Measurements from ENCODE around the gene VEGFD. TPM values are rescaled to one million over a fixed set of nuclear protein-coding genes. Genes with fewer than 3 reads are reported as not detected.

VEGFD gene
- total RNA-seq, 1 donor from 2014 or later, result 1.2 TPM

- no peak for TF ChIP-seq CTCF (conservative IDR thresholded peaks at IDR 0.05)
- Mint-ChIP-seq H3K27ac (ENCODE audit: unreplicated experiment) (no peak overlapping the region), H3K4me3 (no peak overlapping the region), H3K4me1 (peaks cover 17% of the 10 kb centered on the region), H3K36me3 (ENCODE audit: low read depth) (peaks cover 5% of the 10 kb centered on the region), H3K27me3 (ENCODE audit: low read depth) (peaks cover 7% of the 10 kb centered on the region), H3K9me3 (no peaks in the 10 kb centered on the region)
- no peak for DNase-seq (ENCODE audit: low read depth, low spot score)
These were observed 62.1 kb downstream of the VEGFD start for GRCh38 chrX:15322072-15322471.

GRCh38 chrX:15321447-15321846, 62.8 kb downstream of the VEGFD start:
- TF ChIP-seq CTCF (conservative IDR thresholded peaks at IDR 0.05), result no peak
- no peaks in the 10 kb centered on the region for H3K9me3 Mint-ChIP-seq

GRCh38 chrX:15320297-15320696, 63.9 kb downstream of the VEGFD start:
- H3K4me1 Mint-ChIP-seq, result peaks cover 17% of the 10 kb centered on the region
- H3K36me3 Mint-ChIP-seq (ENCODE audit: low read depth), result peaks cover 5% of the 10 kb centered on the region
- no peak for TF ChIP-seq CTCF (conservative IDR thresholded peaks at IDR 0.05)
- no peaks in the 10 kb centered on the region for H3K9me3 Mint-ChIP-seq
- no peak overlapping the region for H3K27ac Mint-ChIP-seq (ENCODE audit: unreplicated experiment)
- H3K4me3 Mint-ChIP-seq, result peak overlapping the region; percentile 2
- no peak for DNase-seq (ENCODE audit: low read depth, low spot score)
- peaks cover 7% of the 10 kb centered on the region for H3K27me3 Mint-ChIP-seq (ENCODE audit: low read depth)

More at GRCh38 chrX:15321447-15321846, 62.8 kb downstream of the VEGFD start:
- H3K4me3 Mint-ChIP-seq, result no peak overlapping the region
- H3K36me3 Mint-ChIP-seq (ENCODE audit: low read depth), result peaks cover 5% of the 10 kb centered on the region
- peaks cover 17% of the 10 kb centered on the region for H3K4me1 Mint-ChIP-seq
- H3K27me3 Mint-ChIP-seq (ENCODE audit: low read depth), result peaks cover 7% of the 10 kb centered on the region
- DNase-seq (ENCODE audit: low read depth, low spot score), result no peak
- no peak overlapping the region for H3K27ac Mint-ChIP-seq (ENCODE audit: unreplicated experiment)

- Mint-ChIP-seq H3K4me3 (peak overlapping the region; percentile 57), H3K27me3 (ENCODE audit: low read depth) (peaks cover 10% of the 10 kb centered on the region), H3K36me3 (ENCODE audit: low read depth) (peaks cover 5% of the 10 kb centered on the region), H3K9me3 (no peaks in the 10 kb centered on the region), H3K4me1 (peaks cover 17% of the 10 kb centered on the region), H3K27ac (ENCODE audit: unreplicated experiment) (peak overlapping the region; percentile 79)
- no peak for TF ChIP-seq CTCF (conservative IDR thresholded peaks at IDR 0.05)
- DNase-seq (ENCODE audit: low read depth, low spot score), result no peak
These were observed 65.1 kb downstream of the VEGFD start for GRCh38 chrX:15319075-15319474.

GRCh38 chrX:15315509-15315908, 68.7 kb downstream of the VEGFD start, which contains the start of gene ASB11:
ASB11 (minus strand) TSS chrX:15315640; CDS start chrX:15315605, 35 bp downstream.
- Mint-ChIP-seq H3K27me3 (ENCODE audit: low read depth) (peaks cover 3% of the 10 kb centered on the region), H3K27ac (ENCODE audit: unreplicated experiment) (no peak within 1 kb of the TSS), H3K4me3 (no peak within 1 kb of the TSS), H3K4me1 (peaks cover 20% of the 10 kb centered on the region), H3K36me3 (ENCODE audit: low read depth) (peaks cover 2% of the 10 kb centered on the region), H3K9me3 (no peaks in the 10 kb centered on the region)
- no peak for TF ChIP-seq CTCF (conservative IDR thresholded peaks at IDR 0.05)
- no peak for DNase-seq (ENCODE audit: low read depth, low spot score)
